Peyer's patch (tissue), 4 donors: ENCODE measurements around the gene PPP2R2C. TPM values are rescaled to one million over a fixed set of nuclear protein-coding genes. Genes with fewer than 3 reads are reported as not detected.

Experiments
- DNase-seq, 3 donors: peaks; one replicate each; pipeline ENCODE4 v3.0.0-alpha.2; 2017 to 2019
- H3K27ac ChIP-seq, 4 donors: fragments of 200-600 bp; sonication (generic); one replicate each; pipeline ENCODE4 v1.5.1; 2016 to 2019
- H3K27me3 ChIP-seq, 2 donors: fragments of 200-600 bp; sonication (generic); one replicate each; pipeline ENCODE4 v1.5.1; 2019
- H3K36me3 ChIP-seq, 3 donors: fragments of 200-600 bp; sonication (generic); one replicate each; pipeline ENCODE4 v1.5.1; 2016 to 2019
- H3K4me1 ChIP-seq, 4 donors: fragments of 200-600 bp; sonication (generic); one replicate each; pipeline ENCODE4 v1.5.1; 2016 to 2019
- H3K4me3 ChIP-seq, 4 donors: fragments of 200-600 bp; sonication (generic); 1 replicate in 3 of 4; 2 replicates in 1 of 4; pipeline ENCODE4 v1.5.1; 2016 to 2019; ENCODE audit warnings: mild to moderate bottlenecking in 1 of 4
- H3K9me3 ChIP-seq, 4 donors: fragments of 200-600 bp; sonication (generic); one replicate each; pipeline ENCODE4 v1.5.1; 2016 to 2019; ENCODE audit warnings: mild to moderate bottlenecking in 1 of 4
- CTCF ChIP-seq, 6 experiments: fragments of 450-650 bp in 4 of 6; fragments of 200-600 bp in 2 of 6; sonication (generic) in 1 of 6; IDR thresholded peaks; one replicate each; pipeline ENCODE4 v1.5.1; 2017 to 2019; ENCODE audit warnings: antibody characterized with exemption in 6 of 6, mild to moderate bottlenecking in 3 of 6, moderate library complexity in 1 of 6
- POLR2A ChIP-seq, 2 donors: fragments of 450-650 bp; IDR thresholded peaks; one replicate each; pipeline ENCODE4 v1.5.1; 2017; ENCODE audit warnings: antibody characterized with exemption in 2 of 2, mild to moderate bottlenecking in 2 of 2, moderate library complexity in 2 of 2
- total RNA-seq, 4 donors: library from RNA; depleted of rRNA; stranded (reverse); fragments of >200 nt; gene quantifications; one replicate each; pipeline ENCODE4 v1.1.0, GENCODE V29; 2016

The PPP2R2C gene
- total RNA-seq, 4 donors from 2014 or later, result 0.27 to 4.1 TPM; not detected in 2

- Histone ChIP-seq H3K9me3 (no peaks in the 10 kb centered on the region), H3K27me3 (no peaks in the 10 kb centered on the region), H3K36me3 (no peaks in the 10 kb centered on the region), H3K4me3 (no peak overlapping the region), H3K27ac (no peak overlapping the region), H3K4me1 (no peaks in the 10 kb centered on the region)
- no peak for TF ChIP-seq CTCF (IDR thresholded peaks at IDR 0.05)
- no peak for TF ChIP-seq POLR2A (IDR thresholded peaks at IDR 0.05)
- no peak for DNase-seq
These were observed 26.3 kb upstream of the PPP2R2C start for GRCh38 chr4:6498511-6499237.

- TF ChIP-seq POLR2A (IDR thresholded peaks at IDR 0.05) (no peak), CTCF (IDR thresholded peaks at IDR 0.05) (no peak)
- Histone ChIP-seq H3K36me3 (no peaks in the 10 kb centered on the region), H3K27me3 (no peaks in the 10 kb centered on the region), H3K27ac (no peak overlapping the region), H3K4me1 (no peaks in the 10 kb centered on the region), H3K4me3 (no peak overlapping the region), H3K9me3 (peaks cover 0 to under 1% (median 0%) of the 10 kb centered on the region in 4 donors)
- DNase-seq, result no peak
These were observed 25.4 kb upstream of the PPP2R2C start for GRCh38 chr4:6497796-6498195.

DNA sequence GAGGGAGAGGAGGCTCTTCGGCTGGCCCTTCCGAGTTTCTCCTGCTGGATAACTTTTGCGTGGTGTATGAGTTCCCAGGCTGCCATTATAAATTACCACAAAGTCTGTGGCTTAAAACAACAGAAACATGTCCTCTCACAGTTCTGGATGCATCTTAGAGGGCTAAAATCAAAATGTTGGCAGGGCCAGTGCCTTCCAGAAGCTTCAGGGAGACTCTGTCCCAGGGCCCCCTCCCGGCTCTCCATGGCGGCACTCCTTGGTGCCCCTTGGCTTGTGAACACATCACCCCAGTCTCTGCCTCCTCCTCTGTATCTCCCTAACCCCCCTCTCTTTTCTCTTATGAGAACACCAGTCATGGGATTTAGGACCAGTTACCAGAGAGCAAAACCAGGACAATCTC, 23.3 kb upstream of the PPP2R2C start:
- Histone ChIP-seq H3K27me3 (no peaks in the 10 kb centered on the region), H3K9me3 (peaks cover 0 to 15% (median 0%) of the 10 kb centered on the region in 4 donors), H3K27ac (no peak overlapping the region), H3K36me3 (no peaks in the 10 kb centered on the region), H3K4me3 (no peak overlapping the region), H3K4me1 (no peaks in the 10 kb centered on the region)
- DNase-seq, result no peak
- no peak for TF ChIP-seq POLR2A (IDR thresholded peaks at IDR 0.05)
- no peak for TF ChIP-seq CTCF (IDR thresholded peaks at IDR 0.05)

DNA sequence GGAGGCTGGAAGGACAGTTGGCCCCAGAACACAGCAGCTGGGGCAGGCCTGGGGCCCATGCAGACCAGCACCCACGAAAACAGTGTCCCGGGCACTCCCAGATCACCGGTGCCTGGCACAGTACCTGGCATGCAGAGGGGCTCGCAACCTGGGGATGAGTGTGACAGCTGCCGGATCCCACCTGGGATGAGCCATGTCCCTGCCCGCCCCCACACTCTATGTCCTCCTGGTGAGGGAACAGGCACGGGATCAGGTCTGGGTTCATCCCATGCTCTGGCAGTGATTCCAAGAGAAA, 22.8 kb upstream of the PPP2R2C start:
- no peaks in the 10 kb centered on the region for H3K4me1 ChIP-seq
- no peaks in the 10 kb centered on the region for H3K36me3 ChIP-seq
- no peak for TF ChIP-seq CTCF (IDR thresholded peaks at IDR 0.05)
- TF ChIP-seq POLR2A (IDR thresholded peaks at IDR 0.05), result no peak
- no peaks in the 10 kb centered on the region for H3K27me3 ChIP-seq
- no peak overlapping the region for H3K27ac ChIP-seq
- no peak for DNase-seq
- H3K4me3 ChIP-seq, result no peak overlapping the region
- H3K9me3 ChIP-seq, result peaks cover 0 to 16% (median 0%) of the 10 kb centered on the region in 4 donors

- H3K9me3 ChIP-seq, result peaks cover 0 to 16% (median 0%) of the 10 kb centered on the region in 4 donors
- H3K27ac ChIP-seq, result no peak overlapping the region
- no peaks in the 10 kb centered on the region for H3K36me3 ChIP-seq
- no peak for DNase-seq
- H3K4me3 ChIP-seq, result no peak overlapping the region
- no peaks in the 10 kb centered on the region for H3K4me1 ChIP-seq
- no peaks in the 10 kb centered on the region for H3K27me3 ChIP-seq
- no peak for TF ChIP-seq CTCF (IDR thresholded peaks at IDR 0.05)
- no peak for TF ChIP-seq POLR2A (IDR thresholded peaks at IDR 0.05)
These were observed 22.2 kb upstream of the PPP2R2C start for GRCh38 chr4:6494431-6495295.
